ENCODE results near the gene YBX3. TPM values are rescaled to one million over a fixed set of nuclear protein-coding genes. Genes with fewer than 3 reads are reported as not detected.

The YBX3 gene
- total and polyA plus RNA-seq, 2 of the 13 experiments (the other 11 are each of a cell fraction or from before 2014, with no cell fraction given): 77.5 to 99.6 TPM

DNA sequence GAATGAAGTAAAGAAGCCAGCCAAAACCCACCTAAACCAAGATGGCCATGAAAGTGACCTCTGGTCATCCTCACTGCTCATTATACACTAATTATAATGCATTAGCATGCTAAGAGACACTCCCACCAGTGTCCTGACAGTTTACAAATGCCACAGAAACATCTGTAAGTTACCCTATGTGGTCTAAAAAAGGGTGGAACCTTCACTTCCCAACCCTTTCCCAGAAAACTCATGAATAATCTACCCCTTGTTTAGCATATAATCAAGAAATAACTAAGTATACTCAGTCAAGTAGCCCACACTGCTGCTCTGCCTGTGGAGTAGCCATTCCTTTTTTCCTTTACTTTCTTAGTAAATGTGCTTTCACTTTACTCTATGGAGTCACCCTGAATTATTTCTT, 69.1 kb downstream of the YBX3 start (continued):
- TF ChIP-seq, protein P1, sequence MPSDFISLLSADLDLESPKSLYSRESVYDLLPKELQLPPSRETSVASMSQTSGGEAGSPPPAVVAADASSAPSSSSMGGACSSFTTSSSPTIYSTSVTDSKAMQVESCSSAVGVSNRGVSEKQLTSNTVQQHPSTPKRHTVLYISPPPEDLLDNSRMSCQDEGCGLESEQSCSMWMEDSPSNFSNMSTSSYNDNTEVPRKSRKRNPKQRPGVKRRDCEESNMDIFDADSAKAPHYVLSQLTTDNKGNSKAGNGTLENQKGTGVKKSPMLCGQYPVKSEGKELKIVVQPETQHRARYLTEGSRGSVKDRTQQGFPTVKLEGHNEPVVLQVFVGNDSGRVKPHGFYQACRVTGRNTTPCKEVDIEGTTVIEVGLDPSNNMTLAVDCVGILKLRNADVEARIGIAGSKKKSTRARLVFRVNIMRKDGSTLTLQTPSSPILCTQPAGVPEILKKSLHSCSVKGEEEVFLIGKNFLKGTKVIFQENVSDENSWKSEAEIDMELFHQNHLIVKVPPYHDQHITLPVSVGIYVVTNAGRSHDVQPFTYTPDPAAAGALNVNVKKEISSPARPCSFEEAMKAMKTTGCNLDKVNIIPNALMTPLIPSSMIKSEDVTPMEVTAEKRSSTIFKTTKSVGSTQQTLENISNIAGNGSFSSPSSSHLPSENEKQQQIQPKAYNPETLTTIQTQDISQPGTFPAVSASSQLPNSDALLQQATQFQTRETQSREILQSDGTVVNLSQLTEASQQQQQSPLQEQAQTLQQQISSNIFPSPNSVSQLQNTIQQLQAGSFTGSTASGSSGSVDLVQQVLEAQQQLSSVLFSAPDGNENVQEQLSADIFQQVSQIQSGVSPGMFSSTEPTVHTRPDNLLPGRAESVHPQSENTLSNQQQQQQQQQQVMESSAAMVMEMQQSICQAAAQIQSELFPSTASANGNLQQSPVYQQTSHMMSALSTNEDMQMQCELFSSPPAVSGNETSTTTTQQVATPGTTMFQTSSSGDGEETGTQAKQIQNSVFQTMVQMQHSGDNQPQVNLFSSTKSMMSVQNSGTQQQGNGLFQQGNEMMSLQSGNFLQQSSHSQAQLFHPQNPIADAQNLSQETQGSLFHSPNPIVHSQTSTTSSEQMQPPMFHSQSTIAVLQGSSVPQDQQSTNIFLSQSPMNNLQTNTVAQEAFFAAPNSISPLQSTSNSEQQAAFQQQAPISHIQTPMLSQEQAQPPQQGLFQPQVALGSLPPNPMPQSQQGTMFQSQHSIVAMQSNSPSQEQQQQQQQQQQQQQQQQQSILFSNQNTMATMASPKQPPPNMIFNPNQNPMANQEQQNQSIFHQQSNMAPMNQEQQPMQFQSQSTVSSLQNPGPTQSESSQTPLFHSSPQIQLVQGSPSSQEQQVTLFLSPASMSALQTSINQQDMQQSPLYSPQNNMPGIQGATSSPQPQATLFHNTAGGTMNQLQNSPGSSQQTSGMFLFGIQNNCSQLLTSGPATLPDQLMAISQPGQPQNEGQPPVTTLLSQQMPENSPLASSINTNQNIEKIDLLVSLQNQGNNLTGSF (CRISPR knock-in tag; IDR thresholded peaks at IDR 0.05): no peak
- TF ChIP-seq ZNF839 (CRISPR knock-in tag; IDR thresholded peaks at IDR 0.05; ENCODE audit: borderline replicate concordance) (no peak), ZNF331 (CRISPR knock-in tag; IDR thresholded peaks at IDR 0.05) (no peak), ZNF607 (CRISPR knock-in tag; IDR thresholded peaks at IDR 0.05; ENCODE audit: borderline replicate concordance) (no peak), KLF16 (CRISPR knock-in tag; IDR thresholded peaks at IDR 0.05) (no peak), NKX3-1 (CRISPR knock-in tag; IDR thresholded peaks at IDR 0.05) (no peak), EHMT2 (IDR thresholded peaks at IDR 0.05; ENCODE audit: borderline replicate concordance, low read depth, low read length) (no peak), ZNF652 (CRISPR knock-in tag; IDR thresholded peaks at IDR 0.05; ENCODE audit: borderline replicate concordance, low read depth) (no peak)
- TF ChIP-seq, protein P2, sequence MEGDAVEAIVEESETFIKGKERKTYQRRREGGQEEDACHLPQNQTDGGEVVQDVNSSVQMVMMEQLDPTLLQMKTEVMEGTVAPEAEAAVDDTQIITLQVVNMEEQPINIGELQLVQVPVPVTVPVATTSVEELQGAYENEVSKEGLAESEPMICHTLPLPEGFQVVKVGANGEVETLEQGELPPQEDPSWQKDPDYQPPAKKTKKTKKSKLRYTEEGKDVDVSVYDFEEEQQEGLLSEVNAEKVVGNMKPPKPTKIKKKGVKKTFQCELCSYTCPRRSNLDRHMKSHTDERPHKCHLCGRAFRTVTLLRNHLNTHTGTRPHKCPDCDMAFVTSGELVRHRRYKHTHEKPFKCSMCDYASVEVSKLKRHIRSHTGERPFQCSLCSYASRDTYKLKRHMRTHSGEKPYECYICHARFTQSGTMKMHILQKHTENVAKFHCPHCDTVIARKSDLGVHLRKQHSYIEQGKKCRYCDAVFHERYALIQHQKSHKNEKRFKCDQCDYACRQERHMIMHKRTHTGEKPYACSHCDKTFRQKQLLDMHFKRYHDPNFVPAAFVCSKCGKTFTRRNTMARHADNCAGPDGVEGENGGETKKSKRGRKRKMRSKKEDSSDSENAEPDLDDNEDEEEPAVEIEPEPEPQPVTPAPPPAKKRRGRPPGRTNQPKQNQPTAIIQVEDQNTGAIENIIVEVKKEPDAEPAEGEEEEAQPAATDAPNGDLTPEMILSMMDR (CRISPR knock-in tag; IDR thresholded peaks at IDR 0.05): no peak
- TF ChIP-seq, protein P3, sequence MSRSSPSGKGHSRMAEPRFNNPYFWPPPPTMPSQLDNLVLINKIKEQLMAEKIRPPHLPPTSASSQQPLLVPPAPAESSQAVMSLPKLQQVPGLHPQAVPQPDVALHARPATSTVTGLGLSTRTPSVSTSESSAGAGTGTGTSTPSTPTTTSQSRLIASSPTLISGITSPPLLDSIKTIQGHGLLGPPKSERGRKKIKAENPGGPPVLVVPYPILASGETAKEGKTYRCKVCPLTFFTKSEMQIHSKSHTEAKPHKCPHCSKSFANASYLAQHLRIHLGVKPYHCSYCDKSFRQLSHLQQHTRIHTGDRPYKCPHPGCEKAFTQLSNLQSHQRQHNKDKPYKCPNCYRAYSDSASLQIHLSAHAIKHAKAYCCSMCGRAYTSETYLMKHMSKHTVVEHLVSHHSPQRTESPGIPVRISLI (CRISPR knock-in tag; IDR thresholded peaks at IDR 0.05; ENCODE audit: borderline replicate concordance): no peak
- TF ChIP-seq, protein P4, sequence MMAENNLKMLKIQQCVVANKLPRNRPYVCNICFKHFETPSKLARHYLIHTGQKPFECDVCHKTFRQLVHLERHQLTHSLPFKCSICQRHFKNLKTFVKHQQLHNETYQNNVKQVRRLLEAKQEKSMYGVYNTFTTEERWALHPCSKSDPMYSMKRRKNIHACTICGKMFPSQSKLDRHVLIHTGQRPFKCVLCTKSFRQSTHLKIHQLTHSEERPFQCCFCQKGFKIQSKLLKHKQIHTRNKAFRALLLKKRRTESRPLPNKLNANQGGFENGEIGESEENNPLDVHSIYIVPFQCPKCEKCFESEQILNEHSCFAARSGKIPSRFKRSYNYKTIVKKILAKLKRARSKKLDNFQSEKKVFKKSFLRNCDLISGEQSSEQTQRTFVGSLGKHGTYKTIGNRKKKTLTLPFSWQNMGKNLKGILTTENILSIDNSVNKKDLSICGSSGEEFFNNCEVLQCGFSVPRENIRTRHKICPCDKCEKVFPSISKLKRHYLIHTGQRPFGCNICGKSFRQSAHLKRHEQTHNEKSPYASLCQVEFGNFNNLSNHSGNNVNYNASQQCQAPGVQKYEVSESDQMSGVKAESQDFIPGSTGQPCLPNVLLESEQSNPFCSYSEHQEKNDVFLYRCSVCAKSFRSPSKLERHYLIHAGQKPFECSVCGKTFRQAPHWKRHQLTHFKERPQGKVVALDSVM (CRISPR knock-in tag; IDR thresholded peaks at IDR 0.05): no peak

Data from HepG2 (cell line).